ENCODE measurements around the gene CACNA2D1.

CACNA2D1 gene

GRCh38 chr7:82284936-82285519 lies 158.5 kb downstream of the CACNA2D1 start:
- DNase-seq (ENCODE audit: low read depth): no peak

GRCh38 chr7:82275342-82275741 lies 168.2 kb downstream of the CACNA2D1 start:
- no peak for DNase-seq (ENCODE audit: low read depth)

GRCh38 chr7:82274681-82275080 lies 168.9 kb downstream of the CACNA2D1 start:
- no peak for DNase-seq (ENCODE audit: low read depth)

- DNase-seq (ENCODE audit: low read depth): no peak
These were observed 169.7 kb downstream of the CACNA2D1 start for GRCh38 chr7:82273886-82274285.

- DNase-seq (ENCODE audit: low read depth): no peak
These were observed 172.7 kb downstream of the CACNA2D1 start for GRCh38 chr7:82270870-82271269.

- DNase-seq (ENCODE audit: low read depth): no peak
These were observed 174.9 kb downstream of the CACNA2D1 start for GRCh38 chr7:82268632-82269031.

GRCh38 chr7:82266081-82266480 lies 177.5 kb downstream of the CACNA2D1 start:
- no peak for DNase-seq (ENCODE audit: low read depth)

GRCh38 chr7:82264783-82265305 lies 178.7 kb downstream of the CACNA2D1 start:
- no peak for DNase-seq (ENCODE audit: low read depth)

GRCh38 chr7:82263920-82264782 lies 179.4 kb downstream of the CACNA2D1 start:
- no peak for DNase-seq (ENCODE audit: low read depth)

GRCh38 chr7:82258181-82258580 lies 185.4 kb downstream of the CACNA2D1 start:
- DNase-seq (ENCODE audit: low read depth): no peak

GRCh38 chr7:82257118-82257695 lies 186.4 kb downstream of the CACNA2D1 start:
- no peak for DNase-seq (ENCODE audit: low read depth)

GRCh38 chr7:82255706-82256105 lies 187.9 kb downstream of the CACNA2D1 start:
- DNase-seq (ENCODE audit: low read depth): no peak

GRCh38 chr7:82250598-82250997 lies 193.0 kb downstream of the CACNA2D1 start:
- no peak for DNase-seq (ENCODE audit: low read depth)

- no peak for DNase-seq (ENCODE audit: low read depth)
These were observed 193.6 kb downstream of the CACNA2D1 start for GRCh38 chr7:82249979-82250378.

GRCh38 chr7:82247814-82248433 lies 195.7 kb downstream of the CACNA2D1 start:
- DNase-seq (ENCODE audit: low read depth): no peak

- DNase-seq (ENCODE audit: low read depth): no peak
These were observed 198.5 kb downstream of the CACNA2D1 start for GRCh38 chr7:82244947-82245517.

GRCh38 chr7:82241356-82241755 lies 202.2 kb downstream of the CACNA2D1 start:
- no peak for DNase-seq (ENCODE audit: low read depth)

- DNase-seq (ENCODE audit: low read depth): no peak
These were observed 207.9 kb downstream of the CACNA2D1 start for GRCh38 chr7:82235713-82236112.

- DNase-seq (ENCODE audit: low read depth): peak; percentile 37
These were observed 209.0 kb downstream of the CACNA2D1 start for GRCh38 chr7:82234457-82235049.

- DNase-seq (ENCODE audit: low read depth): no peak
These were observed 212.6 kb downstream of the CACNA2D1 start for GRCh38 chr7:82230811-82231581.

- DNase-seq (ENCODE audit: low read depth): no peak
These were observed 214.4 kb downstream of the CACNA2D1 start for GRCh38 chr7:82229164-82229563.

Measured in fibroblast of the conjunctiva (primary cell).